ENCODE data around the gene YPEL4.
"Not testable (repeated sequence)": the region's sequence is repeated elsewhere in the genome, so short reads cannot be mapped to it uniquely, and the experiment has no call there.

YPEL4 gene, protein sequence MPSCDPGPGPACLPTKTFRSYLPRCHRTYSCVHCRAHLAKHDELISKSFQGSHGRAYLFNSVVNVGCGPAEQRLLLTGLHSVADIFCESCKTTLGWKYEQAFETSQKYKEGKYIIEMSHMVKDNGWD

DNA sequence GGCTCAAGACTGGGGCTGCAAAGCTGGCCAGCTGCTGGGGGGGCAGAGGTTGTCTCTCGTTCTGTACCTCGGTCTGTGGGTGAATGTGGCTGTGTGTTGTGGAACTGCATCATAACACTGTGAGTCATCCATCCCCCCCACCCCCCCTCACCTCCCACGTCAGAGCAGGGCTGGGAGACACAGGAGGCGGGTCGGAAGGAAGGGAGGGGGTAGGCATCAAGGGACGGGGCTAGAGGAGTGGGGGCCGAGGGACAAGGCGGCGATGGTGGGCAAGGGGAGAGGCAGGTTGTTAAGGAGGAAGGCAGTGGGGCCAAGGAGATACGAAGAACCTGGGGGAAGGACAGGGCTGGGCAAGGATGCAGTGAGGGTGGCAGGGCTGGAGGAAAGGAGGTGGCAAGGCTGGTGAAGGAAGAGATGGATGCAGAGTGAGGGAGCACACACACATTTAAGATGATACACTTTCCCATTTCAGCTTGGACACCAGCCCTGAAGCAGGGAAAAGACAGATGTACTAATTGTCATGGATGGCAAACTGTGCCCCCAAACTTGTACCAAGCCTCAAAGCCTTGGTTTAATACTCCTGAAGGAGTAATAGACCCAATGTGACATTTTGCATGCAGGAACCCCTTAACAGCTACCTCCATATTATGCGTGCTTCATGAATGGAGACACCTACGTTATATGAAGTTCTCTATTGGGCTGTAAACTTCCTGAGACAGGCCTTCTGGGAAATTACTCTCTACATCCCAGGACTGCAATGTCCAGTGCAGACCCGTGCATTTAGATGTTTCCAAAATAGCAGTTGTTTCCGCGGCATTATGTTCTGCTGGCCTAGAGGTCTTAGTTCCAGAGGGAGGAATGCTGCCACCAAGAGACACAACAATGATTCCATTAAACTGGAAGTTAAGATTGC is at the start of gene YPEL4:
TSS of gene YPEL4 (minus strand) at position 87 of the 913 bp plus-strand sequence. CDS start 2,805 bp downstream, outside the sequence.
- peak; percentile 55 for DNase-seq (ENCODE audit: low read depth)

DNA sequence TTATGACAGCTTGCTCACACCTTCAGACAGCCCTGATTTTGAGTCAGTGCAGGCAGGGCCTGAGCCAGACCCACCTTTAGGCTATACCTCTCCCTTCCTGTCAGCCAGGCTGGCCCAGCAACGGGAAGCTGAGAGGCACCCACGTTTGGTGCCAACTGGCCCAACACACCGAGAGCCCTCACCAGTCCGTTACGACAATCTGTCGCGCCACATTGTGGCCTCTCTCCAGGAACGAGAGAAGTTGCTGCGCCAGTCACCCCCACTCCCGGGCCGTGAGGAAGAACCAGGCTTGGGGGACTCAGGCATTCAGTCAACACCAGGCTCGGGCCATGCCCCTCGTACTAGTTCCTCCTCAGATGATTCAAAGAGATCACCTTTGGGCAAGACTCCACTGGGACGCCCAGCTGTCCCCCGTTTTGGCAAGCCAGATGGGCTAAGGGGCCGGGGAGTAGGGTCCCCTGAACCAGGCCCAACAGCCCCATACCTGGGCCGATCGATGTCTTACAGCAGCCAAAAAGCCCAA is 49.2 kb upstream of the YPEL4 start:
- DNase-seq (ENCODE audit: low read depth): no peak

DNA sequence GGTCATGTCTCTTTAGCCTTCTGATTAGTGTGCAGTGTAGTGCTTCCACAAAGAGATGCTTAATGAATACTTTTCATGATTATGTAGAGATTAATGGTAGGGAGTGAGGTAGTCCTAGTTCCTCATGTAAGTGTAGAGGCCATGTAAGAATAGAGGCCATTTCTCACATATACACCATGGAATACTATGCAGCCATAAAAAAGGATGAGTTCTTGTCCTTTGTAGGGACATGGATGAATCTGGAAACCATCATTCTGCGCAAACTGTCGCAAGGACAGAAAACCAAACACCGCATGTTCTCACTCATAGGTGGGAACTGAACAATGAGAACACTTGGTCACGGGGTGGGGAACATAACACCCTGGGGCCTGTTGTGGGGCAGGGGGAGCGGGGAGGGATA is 40.8 kb upstream of the YPEL4 start:
- not testable (repeated sequence) for DNase-seq (ENCODE audit: low read depth)

DNA sequence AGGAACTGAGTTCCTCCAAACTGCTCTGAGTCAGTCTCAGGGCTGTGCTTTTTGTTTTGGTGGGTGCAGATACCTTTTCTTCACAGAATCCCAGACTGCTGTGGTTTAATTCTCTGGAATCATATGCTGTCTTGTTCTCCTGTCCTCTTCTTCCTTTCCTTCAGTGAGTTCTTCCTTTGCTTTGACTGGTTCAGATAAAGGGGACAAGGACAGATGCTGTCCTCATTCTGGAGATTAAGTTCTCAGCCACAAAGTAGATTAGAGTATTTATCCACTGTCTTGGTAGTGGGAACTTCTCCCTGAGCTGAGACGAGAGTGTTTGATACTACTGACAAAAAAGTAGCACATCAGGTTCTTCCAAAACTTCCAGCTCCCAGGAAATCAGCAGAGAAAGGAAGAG is 31.5 kb upstream of the YPEL4 start:
- DNase-seq (ENCODE audit: low read depth): no peak

DNA sequence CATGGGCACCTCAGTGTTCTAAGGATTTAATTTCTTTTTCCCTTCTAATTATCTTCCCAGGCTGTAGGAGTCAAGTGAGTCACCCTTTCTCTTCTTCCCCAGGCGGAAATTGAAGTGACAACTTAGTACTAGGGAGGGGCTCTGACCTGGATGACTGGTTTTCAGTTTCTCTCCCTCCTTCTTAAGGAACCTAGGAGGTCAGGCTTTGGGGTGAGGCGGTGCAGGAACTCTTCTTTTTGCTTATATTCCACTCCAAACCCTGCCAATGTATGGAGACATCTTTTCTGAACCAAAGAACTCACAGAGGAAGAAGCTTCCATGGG is 30.8 kb upstream of the YPEL4 start:
- no peak for DNase-seq (ENCODE audit: low read depth)

DNA sequence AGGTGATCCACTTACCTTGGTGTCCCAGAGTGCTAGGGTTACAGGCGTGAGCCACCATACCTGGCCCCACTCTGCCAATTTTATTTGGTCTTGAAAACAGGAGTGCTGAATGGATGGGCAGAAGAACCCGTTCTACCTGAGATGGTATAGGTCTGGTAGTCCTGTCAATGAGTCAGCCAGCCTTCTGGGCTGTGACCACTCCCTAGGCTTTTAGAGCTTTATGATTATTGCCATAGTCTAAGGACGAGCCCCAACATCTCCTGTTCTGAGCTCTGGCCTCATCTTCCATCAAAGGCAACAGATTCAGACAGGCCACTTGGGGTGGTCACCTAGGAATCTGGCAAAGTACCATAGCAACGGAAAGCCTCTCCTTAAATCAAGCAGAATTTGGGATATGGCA is 29.7 kb upstream of the YPEL4 start:
- no peak for DNase-seq (ENCODE audit: low read depth)

DNA sequence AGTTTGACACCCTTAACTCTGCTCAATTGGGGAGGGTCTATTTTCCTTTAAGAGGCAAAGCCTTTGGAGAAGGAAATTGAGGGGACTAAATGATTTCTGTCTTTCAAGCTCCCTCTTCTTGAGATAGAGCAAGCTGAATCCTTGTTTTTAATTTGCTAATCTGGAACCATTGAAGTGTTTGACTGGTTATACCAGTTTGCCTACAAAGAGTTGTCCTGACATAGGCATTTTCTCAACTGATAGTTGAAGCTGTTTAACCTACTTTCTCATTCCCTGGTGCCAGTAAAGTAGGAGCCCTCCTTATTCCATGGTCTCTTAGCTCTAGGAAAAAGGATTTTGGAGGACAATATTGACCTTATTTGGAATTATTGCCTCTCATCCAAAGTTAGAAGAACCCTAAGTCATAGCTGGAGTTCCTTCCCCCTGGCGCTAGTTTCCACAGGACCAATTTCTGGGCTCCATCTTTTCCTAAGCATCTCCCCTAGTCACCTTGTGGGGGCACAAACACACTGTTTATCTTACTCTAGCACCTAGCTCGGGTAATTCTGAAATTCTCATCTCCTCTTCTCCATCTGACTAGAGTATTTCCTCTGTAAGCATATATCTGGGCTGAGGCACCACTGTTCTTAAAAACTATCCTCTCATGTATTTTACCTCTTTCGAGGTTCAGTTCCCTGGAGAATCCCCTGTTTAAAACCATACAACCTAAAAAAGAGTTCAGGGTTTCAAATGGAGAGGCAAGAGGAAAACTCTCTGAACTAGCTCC is 25.6 kb upstream of the YPEL4 start:
- DNase-seq (ENCODE audit: low read depth): no peak

DNA sequence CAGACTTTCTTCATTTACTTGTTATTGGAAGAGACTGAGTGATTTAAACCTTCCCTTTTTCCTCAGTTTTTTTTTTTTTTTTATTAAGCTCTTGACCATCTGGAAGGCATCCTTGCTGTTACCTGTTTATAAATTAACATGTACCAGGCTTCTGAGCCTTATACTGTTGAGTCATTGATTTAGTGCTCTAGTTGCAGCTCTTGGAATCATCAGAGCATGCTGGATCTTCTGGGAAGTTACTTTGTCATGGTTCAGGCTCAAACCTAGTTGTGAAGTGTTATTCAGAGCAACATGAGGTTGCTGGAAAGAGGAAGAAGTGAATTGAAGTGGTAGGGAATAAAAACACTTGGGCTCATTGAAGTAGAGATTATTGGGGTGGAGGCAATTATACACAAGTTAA is 24.5 kb upstream of the YPEL4 start:
- DNase-seq (ENCODE audit: low read depth): no peak

DNA sequence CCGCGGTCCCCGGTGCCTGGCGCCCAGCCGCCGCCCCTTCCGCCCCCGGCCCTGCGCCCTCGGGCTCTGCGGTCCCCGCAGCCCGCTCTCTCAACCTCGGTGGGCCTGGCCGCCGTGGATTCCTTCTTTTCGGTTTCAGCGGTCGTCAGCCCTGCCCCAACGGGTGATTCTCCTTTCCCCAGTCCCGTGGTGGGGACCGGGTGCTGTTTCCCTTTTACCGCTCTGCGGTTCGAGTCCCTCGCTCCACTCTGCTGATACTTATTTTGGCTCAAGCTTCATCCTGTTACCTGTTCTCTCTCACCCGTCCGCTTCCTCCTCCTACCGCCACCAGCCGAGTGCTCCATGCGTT is 18.7 kb upstream of the YPEL4 start:
- peak; percentile 21 for DNase-seq (ENCODE audit: low read depth)

DNA sequence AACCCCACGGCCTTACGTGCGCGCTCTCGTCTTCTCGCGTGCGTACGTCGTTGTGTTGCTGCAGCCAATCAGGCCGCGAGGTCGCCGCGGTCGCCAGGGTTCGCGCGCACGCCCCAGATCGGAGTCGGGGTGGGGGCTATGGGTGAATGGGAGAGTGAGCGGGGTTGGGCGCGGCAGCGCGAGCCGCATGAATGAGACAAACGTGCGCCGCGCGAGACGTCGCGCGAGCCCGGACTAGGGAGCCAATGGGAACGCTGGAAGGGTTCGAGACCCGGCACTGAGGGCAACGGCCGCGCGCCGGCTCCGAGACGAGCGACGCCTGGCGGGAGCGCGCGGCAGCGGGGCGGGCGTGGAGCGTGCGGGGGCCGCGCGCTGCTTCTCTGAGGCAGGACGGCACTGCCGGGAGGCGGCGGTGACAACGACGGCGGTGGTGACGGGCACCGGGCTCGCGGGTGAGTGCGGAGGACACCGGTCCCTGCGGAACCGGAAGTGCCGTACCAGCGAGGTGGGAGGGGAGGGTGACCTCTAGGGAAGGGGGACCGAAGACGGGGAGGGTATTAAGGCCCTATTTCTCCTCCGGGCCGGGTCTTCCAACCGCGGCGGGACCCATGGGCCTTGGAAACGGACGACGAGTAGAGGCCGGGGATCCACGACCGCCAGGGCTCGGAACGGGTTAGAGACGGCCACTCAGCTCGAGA is 18.2 kb upstream of the YPEL4 start, which contains the start of gene ZDHHC5:
TSS of gene ZDHHC5 (plus strand) at position 379 of the 698 bp plus-strand sequence. CDS start 4,977 bp downstream, outside the sequence.
- peak; percentile 97 for DNase-seq (ENCODE audit: low read depth)

DNA sequence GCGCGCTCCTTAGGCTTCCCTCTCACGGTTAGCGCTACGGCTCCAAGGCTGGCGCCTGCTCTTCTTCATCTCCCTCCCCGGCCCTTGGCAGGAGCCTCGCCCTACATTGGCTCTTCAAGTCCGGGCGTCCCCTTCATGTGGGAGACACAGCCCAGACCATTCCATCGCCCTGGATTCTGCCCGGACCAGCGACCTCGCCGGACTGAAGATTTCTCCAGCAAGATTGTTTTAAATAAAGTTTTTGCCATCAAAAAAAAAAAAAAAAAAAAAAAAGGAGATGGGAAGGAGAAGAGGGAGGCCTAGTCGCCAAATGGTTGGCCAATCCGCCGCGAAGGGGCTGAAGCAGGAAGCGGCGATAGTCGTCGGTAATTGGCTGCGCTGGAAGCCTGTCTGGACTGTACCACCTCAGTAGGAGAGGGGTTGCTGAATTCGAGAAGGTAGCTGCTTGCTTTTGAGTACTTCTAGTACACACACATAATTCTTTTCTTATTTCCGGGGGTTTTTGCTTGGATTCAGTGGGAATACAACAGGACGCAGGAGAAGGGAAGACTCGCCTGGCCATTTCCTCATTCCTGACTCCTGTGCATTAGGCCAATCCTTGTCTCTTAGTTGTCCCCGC is 17.5 kb upstream of the YPEL4 start:
- DNase-seq (ENCODE audit: low read depth): peak; percentile 83

DNA sequence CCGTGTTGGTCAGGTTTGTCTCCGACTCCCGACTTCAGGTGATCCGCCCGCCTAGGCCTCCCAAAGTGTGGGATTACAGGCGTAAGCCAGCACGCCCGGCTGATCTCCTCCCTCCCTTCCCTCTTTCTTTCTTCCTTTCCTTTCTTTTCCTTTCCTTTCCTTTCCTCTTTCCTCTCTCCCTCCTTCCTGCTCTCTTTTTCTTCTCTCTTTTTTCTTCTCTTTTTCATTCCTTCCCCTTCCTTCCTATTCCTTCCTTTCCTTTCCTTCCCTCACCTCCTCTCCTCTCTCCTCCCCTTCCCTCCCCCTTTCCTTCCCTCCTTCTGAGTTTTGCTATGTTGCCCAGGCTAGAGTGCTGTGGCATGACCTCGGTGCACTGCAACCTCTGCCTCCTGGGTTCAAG is 14.3 kb upstream of the YPEL4 start:
- DNase-seq (ENCODE audit: low read depth): no peak

DNA sequence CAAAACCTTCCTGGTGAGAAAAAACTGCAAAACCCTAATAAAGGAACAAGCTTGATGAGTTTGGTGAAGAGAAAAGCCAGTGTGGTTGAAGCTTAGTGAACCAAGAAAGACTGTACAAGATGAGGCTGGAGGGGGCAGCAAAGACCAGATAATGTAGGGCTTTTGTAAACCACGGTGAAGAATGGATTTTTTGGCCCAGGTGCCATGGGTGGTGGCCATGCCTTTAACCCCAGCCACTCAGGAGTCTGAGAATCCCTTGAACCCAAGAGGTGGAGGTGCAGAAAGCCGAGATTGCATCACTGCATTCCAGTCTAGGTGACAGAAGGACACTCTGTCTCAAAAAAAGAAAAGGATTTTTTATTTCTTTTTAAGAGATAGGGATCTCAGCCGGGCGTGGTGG is 13.2 kb upstream of the YPEL4 start:
- DNase-seq (ENCODE audit: low read depth): no peak

DNA sequence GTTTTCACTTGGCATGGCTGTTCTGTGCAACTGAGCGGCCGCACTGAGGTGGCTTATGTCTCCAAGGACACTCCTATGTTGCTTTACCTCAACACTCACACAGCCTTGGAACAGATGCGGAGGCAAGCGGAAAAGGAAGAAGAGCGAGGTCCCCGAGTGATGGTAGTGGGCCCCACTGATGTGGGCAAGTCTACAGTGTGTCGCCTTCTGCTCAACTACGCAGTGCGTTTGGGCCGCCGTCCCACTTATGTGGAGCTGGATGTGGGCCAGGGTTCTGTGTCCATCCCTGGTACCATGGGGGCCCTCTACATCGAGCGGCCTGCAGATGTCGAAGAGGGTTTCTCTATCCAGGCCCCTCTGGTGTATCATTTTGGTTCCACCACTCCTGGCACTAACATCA is 10.0 kb upstream of the YPEL4 start:
- no peak for DNase-seq (ENCODE audit: low read depth)

DNA sequence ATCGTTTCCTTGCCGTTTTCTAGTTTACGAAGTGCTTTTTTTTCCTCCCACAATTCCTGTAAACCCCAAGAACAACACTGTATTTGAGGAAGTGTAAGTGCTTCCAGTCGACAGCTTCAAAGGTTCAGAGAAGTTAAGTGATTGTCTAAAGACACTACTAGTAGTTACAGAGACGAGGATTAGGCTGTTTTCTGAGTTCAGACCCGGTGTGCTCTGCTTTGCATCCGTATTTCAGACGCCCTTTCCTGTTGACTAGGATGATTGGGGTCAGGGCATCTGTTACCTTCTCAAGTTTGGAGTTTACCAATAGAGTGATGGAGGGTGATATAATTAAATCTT is 8.3 kb upstream of the YPEL4 start:
- no peak for DNase-seq (ENCODE audit: low read depth)

DNA sequence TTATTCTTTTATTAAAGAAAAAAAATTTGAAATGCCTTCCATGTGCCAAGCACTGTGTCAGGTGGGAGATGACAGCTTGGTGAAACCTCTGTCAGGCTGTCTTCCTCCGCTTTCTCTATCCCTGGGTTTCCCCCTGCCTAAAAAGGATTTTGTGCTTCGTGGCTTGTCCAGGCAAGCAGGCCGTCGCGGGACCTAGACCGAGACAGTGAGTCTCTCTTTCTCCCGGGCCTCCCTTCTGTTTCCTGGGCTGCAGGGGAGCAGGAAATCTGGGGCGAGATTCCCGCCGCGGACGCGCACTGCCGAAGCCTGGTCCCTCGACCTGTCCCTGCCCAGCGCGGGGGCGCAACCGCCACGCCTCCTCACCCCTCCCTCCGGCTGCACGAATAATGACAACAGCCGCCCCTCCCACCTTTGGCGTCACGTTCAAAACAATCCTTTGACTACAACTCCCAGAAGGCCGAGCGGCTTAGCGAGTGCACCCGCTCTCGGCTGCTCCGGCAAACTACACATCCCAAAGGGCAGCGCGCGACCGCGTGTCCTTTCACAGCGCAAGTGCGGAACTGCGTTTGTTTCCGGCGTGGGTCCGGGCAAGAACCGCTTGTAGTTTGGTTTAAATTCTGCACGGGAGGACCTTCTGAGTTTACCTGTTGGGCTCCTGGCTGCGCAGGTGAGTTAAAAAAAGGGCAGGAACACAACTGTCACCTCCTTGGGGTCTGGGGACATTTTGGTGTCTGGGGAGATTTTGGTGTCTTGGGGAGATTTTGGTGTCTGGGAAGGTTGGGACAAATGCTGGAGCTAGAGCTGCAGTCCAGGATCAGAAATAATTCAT is 7.7 kb upstream of the YPEL4 start, which contains the start of gene CLP1:
TSS of gene CLP1 (plus strand) at position 569 of the 829 bp plus-strand sequence. CDS start 1,715 bp downstream, outside the sequence.
- DNase-seq (ENCODE audit: low read depth): peak; percentile 98

DNA sequence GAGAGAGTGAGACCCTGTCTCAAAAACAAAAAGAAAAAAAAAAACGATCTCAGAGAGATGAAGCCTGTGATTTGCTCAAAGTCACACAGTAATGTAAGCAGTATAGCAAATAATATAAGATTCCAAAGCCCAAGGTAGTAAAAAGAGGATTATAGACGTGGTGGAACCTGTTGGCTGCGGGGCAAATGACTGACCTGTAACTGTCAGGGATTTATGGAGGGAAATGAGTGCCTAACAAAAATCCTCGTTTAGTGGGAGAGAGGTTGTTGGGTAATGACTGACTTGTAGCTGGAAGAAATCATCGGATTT is 7.1 kb upstream of the YPEL4 start:
- no peak for DNase-seq (ENCODE audit: low read depth)

DNA sequence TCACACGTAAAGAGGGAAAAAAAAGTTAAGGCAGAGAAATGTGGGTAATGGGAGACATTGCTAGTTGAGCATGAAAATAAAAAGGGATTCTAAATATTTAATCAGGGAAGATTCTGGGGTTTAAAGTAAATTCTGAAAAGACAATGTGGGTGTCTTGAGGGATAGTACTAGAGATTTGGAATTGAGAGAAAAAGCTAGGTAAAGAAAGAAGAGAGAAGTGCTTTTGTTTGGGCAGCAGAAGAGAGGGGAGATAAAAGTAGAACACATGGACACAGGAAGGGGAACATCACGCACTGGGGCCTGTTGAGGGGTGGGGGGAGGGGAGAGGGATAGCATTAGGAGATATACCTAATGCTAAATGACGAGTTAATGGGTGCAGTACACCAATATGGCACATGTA is 3.5 kb upstream of the YPEL4 start:
- DNase-seq (ENCODE audit: low read depth): no peak

DNA sequence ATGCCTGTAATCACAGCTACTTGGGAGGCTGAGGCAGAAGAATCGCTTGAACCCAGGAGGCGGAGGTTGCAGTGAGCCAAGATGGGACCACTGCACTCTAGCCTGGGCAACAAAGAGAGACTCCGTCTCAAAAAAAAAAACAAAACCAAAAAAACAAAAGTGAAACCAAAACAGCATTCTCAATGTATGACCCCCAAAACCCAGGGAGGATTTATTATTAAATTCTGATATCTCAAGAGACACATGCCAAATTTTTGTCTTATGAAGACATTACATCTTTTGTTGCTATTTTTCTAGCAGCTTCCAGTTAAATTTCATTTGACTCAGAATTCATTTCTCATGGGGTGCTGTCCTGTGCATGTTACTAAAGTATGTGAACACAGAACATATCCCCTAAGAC is 3.0 kb upstream of the YPEL4 start:
- DNase-seq (ENCODE audit: low read depth): no peak

DNA sequence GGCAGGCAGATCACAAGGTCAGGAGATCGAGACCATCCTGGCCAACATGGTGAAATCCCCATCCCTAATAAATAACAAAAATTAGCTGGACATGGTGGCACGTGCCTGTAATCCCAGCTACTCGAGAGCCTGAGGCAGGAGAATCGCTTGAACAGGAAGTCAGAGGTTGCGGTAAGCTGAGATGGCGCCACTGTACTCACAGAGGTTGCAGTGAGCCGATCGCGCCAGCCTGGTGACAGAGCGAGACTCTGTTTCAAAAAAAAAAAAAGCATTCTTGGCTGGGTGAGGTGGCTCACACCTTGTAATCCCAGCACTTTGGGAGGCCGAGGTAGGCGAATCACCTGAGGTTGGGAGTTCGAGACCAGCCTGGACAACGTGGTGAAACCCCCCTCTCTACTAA is 2.5 kb upstream of the YPEL4 start:
- DNase-seq (ENCODE audit: low read depth): not testable (repeated sequence)

DNA sequence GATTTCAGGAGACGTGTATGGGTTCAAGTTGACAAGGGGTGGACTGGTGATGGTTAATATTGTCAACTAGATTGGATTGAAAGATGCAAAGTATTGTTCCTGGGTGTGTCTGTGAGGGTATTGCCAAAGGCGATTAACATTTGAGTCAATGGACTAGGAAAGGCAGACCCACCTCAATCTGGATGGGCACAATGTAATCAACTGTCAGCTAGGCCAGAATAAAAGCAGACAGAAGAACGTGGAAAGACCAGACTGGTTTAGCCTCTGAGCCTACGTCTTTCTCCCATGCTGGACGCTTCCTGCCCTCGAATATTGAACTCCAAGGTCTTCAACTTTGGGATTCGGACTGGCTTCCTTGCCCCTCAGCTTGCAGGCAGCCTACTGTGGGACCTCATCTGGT is 1.7 kb upstream of the YPEL4 start:
- no peak for DNase-seq (ENCODE audit: low read depth)

Data from activated T-cell treated with anti-CD3 and anti-CD28 coated beads for 1 hour (primary cell).